ENCODE results near the gene ATP10A. TPM values are rescaled to one million over a fixed set of nuclear protein-coding genes. Genes with fewer than 3 reads are reported as not detected.

The ATP10A gene
- total RNA-seq, 3 donors from 2014 or later, result 2.4 to 4.5 (median 2.7) TPM

DNA sequence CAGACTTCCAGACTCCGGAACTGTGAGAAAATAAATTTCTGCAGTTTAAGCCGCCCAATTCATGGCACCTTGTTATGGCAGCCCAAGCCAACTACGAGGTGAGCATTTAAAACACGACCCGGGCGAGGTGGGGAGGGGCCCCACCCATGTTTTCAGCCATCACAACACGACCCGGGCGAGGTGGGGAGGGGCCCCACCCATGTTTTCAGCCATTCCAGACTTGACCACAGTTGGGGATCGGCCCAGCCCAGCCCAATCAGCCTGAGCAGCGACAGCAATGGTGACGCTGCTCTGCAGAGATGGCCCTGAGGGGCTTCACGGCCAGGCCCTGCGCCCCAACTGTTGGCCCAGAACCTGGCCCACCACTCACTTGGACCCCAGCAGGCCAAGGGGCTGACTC, 93.1 kb downstream of the ATP10A start:
- intact Hi-C loops (cut with DNase I, micrococcal nuclease), result no loop called here
- H3K9me3 ChIP-seq, result no peaks in the 10 kb centered on the region
- ATAC-seq, result no peak
- no peak for DNase-seq
- TF ChIP-seq, protein P1, sequence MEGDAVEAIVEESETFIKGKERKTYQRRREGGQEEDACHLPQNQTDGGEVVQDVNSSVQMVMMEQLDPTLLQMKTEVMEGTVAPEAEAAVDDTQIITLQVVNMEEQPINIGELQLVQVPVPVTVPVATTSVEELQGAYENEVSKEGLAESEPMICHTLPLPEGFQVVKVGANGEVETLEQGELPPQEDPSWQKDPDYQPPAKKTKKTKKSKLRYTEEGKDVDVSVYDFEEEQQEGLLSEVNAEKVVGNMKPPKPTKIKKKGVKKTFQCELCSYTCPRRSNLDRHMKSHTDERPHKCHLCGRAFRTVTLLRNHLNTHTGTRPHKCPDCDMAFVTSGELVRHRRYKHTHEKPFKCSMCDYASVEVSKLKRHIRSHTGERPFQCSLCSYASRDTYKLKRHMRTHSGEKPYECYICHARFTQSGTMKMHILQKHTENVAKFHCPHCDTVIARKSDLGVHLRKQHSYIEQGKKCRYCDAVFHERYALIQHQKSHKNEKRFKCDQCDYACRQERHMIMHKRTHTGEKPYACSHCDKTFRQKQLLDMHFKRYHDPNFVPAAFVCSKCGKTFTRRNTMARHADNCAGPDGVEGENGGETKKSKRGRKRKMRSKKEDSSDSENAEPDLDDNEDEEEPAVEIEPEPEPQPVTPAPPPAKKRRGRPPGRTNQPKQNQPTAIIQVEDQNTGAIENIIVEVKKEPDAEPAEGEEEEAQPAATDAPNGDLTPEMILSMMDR (IDR thresholded peaks at IDR 0.05), result no peak
- no peaks in the 10 kb centered on the region for H3K4me1 ChIP-seq (ENCODE audit: low read depth)
- H3K4me3 ChIP-seq, result no peak overlapping the region
- H3K36me3 ChIP-seq (ENCODE audit: low read depth), result no peaks in the 10 kb centered on the region

DNA sequence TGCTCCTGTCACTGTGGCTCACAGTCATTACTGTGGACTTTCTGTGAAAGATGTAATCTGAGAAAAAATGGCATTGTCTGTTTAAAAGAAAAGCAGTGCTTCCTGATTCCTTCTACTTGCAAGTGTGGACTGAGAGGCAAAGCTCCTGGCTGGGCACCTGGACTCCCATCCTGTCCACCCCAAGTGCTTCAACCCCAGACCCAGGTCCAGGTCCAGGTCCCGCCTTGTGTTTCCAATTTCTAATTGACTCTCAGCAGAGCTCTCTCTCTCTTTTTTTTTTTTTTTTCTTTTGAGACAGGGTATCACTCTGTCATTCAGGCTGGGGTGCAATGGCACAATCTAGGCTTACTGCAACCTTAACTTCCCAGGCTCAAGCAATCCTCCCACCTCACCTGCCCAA, 94.9 kb downstream of the ATP10A start:
- Histone ChIP-seq H3K4me1 (ENCODE audit: low read depth) (no peaks in the 10 kb centered on the region), H3K4me3 (no peak overlapping the region), H3K9me3 (peaks cover 6% of the 10 kb centered on the region), H3K36me3 (ENCODE audit: low read depth) (no peaks in the 10 kb centered on the region)
- intact Hi-C loops (cut with DNase I, micrococcal nuclease), result no loop called here
- TF ChIP-seq, protein P1 (IDR thresholded peaks at IDR 0.05), result no peak
- no peak for DNase-seq
- ATAC-seq, result no peak

DNA sequence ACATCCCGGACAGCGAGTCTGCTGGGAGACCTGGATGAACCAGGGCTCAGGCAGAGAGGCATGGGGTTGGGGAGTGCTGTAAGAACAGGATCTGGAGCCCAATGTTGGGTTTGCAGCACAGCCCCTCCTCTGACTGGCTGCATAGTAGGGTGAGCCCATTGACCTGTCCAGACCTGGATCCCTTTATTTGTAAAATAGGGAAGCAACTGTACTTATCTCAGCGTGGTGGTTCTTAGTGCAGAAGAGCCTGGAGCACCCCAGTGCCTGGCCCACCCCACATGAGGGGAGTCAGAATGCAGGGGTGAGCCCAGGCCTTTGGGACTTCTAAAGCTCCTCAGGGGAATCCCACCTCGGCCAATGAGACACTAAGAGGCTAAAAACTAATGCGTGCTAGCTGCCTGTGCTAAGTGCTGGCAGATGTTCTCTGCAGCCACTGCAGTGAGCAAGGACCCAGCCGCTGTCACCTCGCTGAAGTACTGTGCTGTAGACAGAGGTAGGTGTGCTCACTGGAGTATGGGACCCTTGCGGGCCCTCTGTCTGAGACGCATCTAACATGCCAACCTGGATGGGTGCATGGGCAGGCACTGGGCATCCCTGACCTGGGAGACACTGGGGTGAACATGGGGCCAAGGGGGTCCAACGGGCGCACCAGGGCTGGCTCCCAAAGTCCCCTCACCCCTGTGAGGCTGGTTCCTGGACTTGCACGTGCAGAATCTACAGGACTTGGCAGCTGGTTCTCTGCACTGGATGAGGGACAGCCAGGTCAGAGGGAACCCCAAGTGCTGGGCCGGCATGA, 95.6 kb downstream of the ATP10A start:
- peaks cover 7% of the 10 kb centered on the region for H3K9me3 ChIP-seq
- ATAC-seq, result no peak
- no peaks in the 10 kb centered on the region for H3K36me3 ChIP-seq (ENCODE audit: low read depth)
- no peak for DNase-seq
- H3K4me3 ChIP-seq, result no peak overlapping the region
- no peaks in the 10 kb centered on the region for H3K4me1 ChIP-seq (ENCODE audit: low read depth)
- intact Hi-C loops (cut with DNase I, micrococcal nuclease), result no loop called here
- TF ChIP-seq, protein P1 (IDR thresholded peaks at IDR 0.05), result no peak

DNA sequence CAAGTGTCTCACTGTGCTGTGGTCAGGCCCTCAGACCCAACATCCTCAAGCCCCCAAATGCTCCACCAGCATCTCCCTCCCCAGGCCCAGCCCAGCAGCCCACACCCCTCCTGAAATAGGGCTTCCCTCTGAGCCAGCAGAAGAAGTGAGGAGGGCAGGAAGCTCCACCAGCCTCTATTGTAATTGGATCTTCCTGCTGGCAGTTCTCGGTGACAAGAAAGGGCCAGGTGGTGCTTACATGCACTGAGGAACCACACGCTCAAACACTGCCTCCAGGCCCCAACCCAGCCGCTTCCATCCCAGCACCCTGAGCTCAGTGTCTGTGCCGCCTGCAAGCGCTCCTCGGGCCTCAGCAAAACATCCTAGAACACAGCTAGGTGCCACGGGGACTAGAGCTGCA, 96.7 kb downstream of the ATP10A start:
- peaks cover 10% of the 10 kb centered on the region for H3K9me3 ChIP-seq
- no peaks in the 10 kb centered on the region for H3K36me3 ChIP-seq (ENCODE audit: low read depth)
- DNase-seq, result no peak
- TF ChIP-seq, protein P1 (IDR thresholded peaks at IDR 0.05), result no peak
- H3K4me3 ChIP-seq, result no peak overlapping the region
- H3K4me1 ChIP-seq (ENCODE audit: low read depth), result no peaks in the 10 kb centered on the region
- no peak for ATAC-seq
- intact Hi-C loops (cut with DNase I, micrococcal nuclease), result no loop called here

GRCh38 chr15:25764980-25765735, 98.0 kb downstream of the ATP10A start:
- TF ChIP-seq, protein P1 (IDR thresholded peaks at IDR 0.05), result no peak
- intact Hi-C loops (cut with DNase I, micrococcal nuclease), result no loop called here
- ATAC-seq (no peak), DNase-seq (no peak)
- H3K4me1 ChIP-seq (ENCODE audit: low read depth), result no peaks in the 10 kb centered on the region
- no peak overlapping the region for H3K4me3 ChIP-seq
- H3K36me3 ChIP-seq (ENCODE audit: low read depth), result no peaks in the 10 kb centered on the region
- peaks cover 10% of the 10 kb centered on the region for H3K9me3 ChIP-seq
